OCI-LY7 (cell line): ENCODE measurements around the gene RC3H1. TPM values are rescaled to one million over a fixed set of nuclear protein-coding genes. Genes with fewer than 3 reads are reported as not detected.
"Not testable (repeated sequence)": the region's sequence is repeated elsewhere in the genome, so short reads cannot be mapped to it uniquely, and the experiment has no call there.

Source experiments
- BruUV-seq: library from RNA; stranded (reverse); fragments of 400-500 nt; replicated peaks from 2 replicates; lab custom pipeline; 2021; lab: Mats Ljungman, UMichigan
- CTCF ChIA-PET: fragments of 300-600 bp; sonication (Branson Sonifier 250); formaldehyde crosslinking; loops from one replicate; lab custom pipeline; 2022; ENCODE audit warnings: antibody characterized with exemption; ENCODE audit not compliant: unreplicated experiment; lab: Charles Lee
- POLR2A ChIA-PET: fragments of 300-600 bp; sonication (Branson Sonifier 250); formaldehyde crosslinking; loops from one replicate; lab custom pipeline; 2022; ENCODE audit warnings: antibody characterized with exemption; lab: Charles Lee
- DNase-seq: peaks from one replicate; pipeline ENCODE4 v3.0.0-alpha.2; 2015; ENCODE audit warnings: low spot score
- H2AFZ ChIP-seq: fragments of 200-600 bp; sonication (generic), shearing (Covaris generic); 2 replicates; pipeline ENCODE4 v1.6.1; 2014; ENCODE audit warnings: mild to moderate bottlenecking, antibody characterized with exemption, low read length, moderate library complexity
- H3K27ac ChIP-seq: fragments of 200-600 bp; sonication (generic); 2 replicates; pipeline ENCODE4 v1.5.1; 2014; ENCODE audit warnings: mixed run types, low read depth, mild to moderate bottlenecking, moderate library complexity, low read length, inconsistent platforms; ENCODE audit not compliant: poor library complexity, severe bottlenecking
- H3K36me3 ChIP-seq: fragments of 200-600 bp; sonication (generic); 2 replicates; pipeline ENCODE4 v1.6.1; 2014; ENCODE audit warnings: mild to moderate bottlenecking, antibody characterized with exemption, low read length, moderate library complexity, mixed read lengths; ENCODE audit not compliant: insufficient read depth
- H3K4me1 ChIP-seq: fragments of 200-600 bp; sonication (generic); 2 replicates; pipeline ENCODE4 v1.5.1; 2014; ENCODE audit warnings: mild to moderate bottlenecking, low read length; ENCODE audit not compliant: insufficient read depth, poor library complexity, severe bottlenecking
- H3K4me2 ChIP-seq: fragments of 200-600 bp; sonication (generic); 2 replicates; pipeline ENCODE4 v1.6.1; 2014; ENCODE audit warnings: mild to moderate bottlenecking, low read length
- H3K4me3 ChIP-seq: fragments of 200-600 bp; sonication (generic); 2 replicates; pipeline ENCODE4 v1.5.1; 2014; ENCODE audit warnings: mild to moderate bottlenecking, low read depth, low read length; ENCODE audit not compliant: poor library complexity, severe bottlenecking
- H3K79me2 ChIP-seq: fragments of 200-600 bp; sonication (generic); 2 replicates; pipeline ENCODE4 v1.6.1; 2016; ENCODE audit warnings: low read depth, mild to moderate bottlenecking, low read length, moderate library complexity, mixed read lengths; ENCODE audit not compliant: insufficient read depth
- H3K9me2 ChIP-seq: fragments of 200-600 bp; sonication (generic); 2 replicates; pipeline ENCODE4 v1.6.1; 2016; ENCODE audit warnings: mild to moderate bottlenecking, low read length, mixed read lengths; ENCODE audit not compliant: insufficient read depth
- H3K9me3 ChIP-seq: fragments of 200-600 bp; sonication (generic); 2 replicates; pipeline ENCODE4 v1.6.1; 2014; ENCODE audit warnings: mild to moderate bottlenecking, mixed run types, low read length, mixed read lengths
- H4K20me1 ChIP-seq: fragments of 200-600 bp; sonication (generic); 2 replicates; pipeline ENCODE4 v1.6.1; 2014; ENCODE audit warnings: mild to moderate bottlenecking, antibody characterized with exemption, low read length, moderate library complexity, mixed read lengths; ENCODE audit not compliant: insufficient read depth
- EZH2phosphoT487 ChIP-seq: fragments of 200-600 bp; sonication (generic); IDR thresholded peaks from 2 replicates; pipeline ENCODE4 v1.6.1; 2018; ENCODE audit warnings: low read depth, borderline replicate concordance, mild to moderate bottlenecking, mixed run types, antibody characterized with exemption, low read length, moderate library complexity, mixed read lengths
- intact Hi-C: fragments of 100-400 bp; cut with micrococcal nuclease; formaldehyde crosslinking; loops from one replicate; pipeline ENCODE4 v1.10.0; 2022; ENCODE audit not compliant: unreplicated experiment
- total RNA-seq, 2 experiments: library from RNA; depleted of rRNA in 1 of 2; stranded (reverse); fragments of >200 nt in 1 of 2; shearing (Covaris generic) in 1 of 2; gene quantifications; 2 replicates each; pipeline ENCODE4 v1.2.3, GENCODE V29; 2014 to 2022
- TF ChIP-seq, protein P1 (sequence below): fragments of 200-600 bp; sonication (generic); conservative IDR thresholded peaks from 2 replicates; pipeline ENCODE4 v1.5.1; 2014; ENCODE audit warnings: mild to moderate bottlenecking, antibody characterized with exemption, low read length, moderate library complexity, mixed read lengths

Gene RC3H1
- total RNA-seq, 2 experiments from 2014 or later = 21.0 to 34.0 TPM

GRCh38 chr1:174068000-174068399 is 45.8 kb upstream of the RC3H1 start:
- H3K9me3 ChIP-seq = no peaks in the 10 kb centered on the region
- CTCF ChIA-PET = no interaction called here
- intact Hi-C loops = loop anchor here (10.0 kb wide), 1 partner anchor 373 kb away; no protein-coding TSS in a partner anchor
- DNase-seq = peak; percentile 10
- no peaks in the 10 kb centered on the region for H3K9me2 ChIP-seq
- no peaks in the 10 kb centered on the region for H3K4me1 ChIP-seq
- H3K36me3 ChIP-seq = no peaks in the 10 kb centered on the region
- H3K4me2 ChIP-seq = no peak overlapping the region
- H3K27ac ChIP-seq = no peak overlapping the region
- no TSS peak for BruUV-seq
- H3K4me3 ChIP-seq = no peak overlapping the region
- TF ChIP-seq, protein P1, sequence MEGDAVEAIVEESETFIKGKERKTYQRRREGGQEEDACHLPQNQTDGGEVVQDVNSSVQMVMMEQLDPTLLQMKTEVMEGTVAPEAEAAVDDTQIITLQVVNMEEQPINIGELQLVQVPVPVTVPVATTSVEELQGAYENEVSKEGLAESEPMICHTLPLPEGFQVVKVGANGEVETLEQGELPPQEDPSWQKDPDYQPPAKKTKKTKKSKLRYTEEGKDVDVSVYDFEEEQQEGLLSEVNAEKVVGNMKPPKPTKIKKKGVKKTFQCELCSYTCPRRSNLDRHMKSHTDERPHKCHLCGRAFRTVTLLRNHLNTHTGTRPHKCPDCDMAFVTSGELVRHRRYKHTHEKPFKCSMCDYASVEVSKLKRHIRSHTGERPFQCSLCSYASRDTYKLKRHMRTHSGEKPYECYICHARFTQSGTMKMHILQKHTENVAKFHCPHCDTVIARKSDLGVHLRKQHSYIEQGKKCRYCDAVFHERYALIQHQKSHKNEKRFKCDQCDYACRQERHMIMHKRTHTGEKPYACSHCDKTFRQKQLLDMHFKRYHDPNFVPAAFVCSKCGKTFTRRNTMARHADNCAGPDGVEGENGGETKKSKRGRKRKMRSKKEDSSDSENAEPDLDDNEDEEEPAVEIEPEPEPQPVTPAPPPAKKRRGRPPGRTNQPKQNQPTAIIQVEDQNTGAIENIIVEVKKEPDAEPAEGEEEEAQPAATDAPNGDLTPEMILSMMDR = no peak
- no peak for TF ChIP-seq EZH2phosphoT487
- H4K20me1 ChIP-seq = no peaks in the 10 kb centered on the region
- H2AFZ ChIP-seq = no peak overlapping the region
- H3K79me2 ChIP-seq = no peaks in the 10 kb centered on the region
- POLR2A ChIA-PET = interaction anchor here (0.6 to 1.2 kb wide), 2 partner anchors 8 to 659 kb away, joined by 3 to 7 read pairs; no protein-coding TSS in a partner anchor

- H3K27ac ChIP-seq = no peak overlapping the region
- ChIA-PET CTCF (no interaction called here), POLR2A (interaction anchor here (0.6 to 0.7 kb wide), 2 partner anchors 27 to 67 kb away, joined by 3 to 5 read pairs; no protein-coding TSS in a partner anchor)
- TF ChIP-seq EZH2phosphoT487 = no peak
- TF ChIP-seq, protein P1 = no peak
- no peaks in the 10 kb centered on the region for H4K20me1 ChIP-seq
- H2AFZ ChIP-seq = no peak overlapping the region
- H3K4me2 ChIP-seq = no peak overlapping the region
- H3K79me2 ChIP-seq = no peaks in the 10 kb centered on the region
- no peak for DNase-seq
- no TSS peak for BruUV-seq
- no peaks in the 10 kb centered on the region for H3K9me2 ChIP-seq
- H3K4me3 ChIP-seq = no peak overlapping the region
- H3K4me1 ChIP-seq = no peaks in the 10 kb centered on the region
- H3K9me3 ChIP-seq = no peaks in the 10 kb centered on the region
- intact Hi-C loops = loop anchor here (10.0 kb wide), 1 partner anchor 365 kb away; no protein-coding TSS in a partner anchor
- H3K36me3 ChIP-seq = no peaks in the 10 kb centered on the region
These were observed 37.9 kb upstream of the RC3H1 start for GRCh38 chr1:174060090-174060489.

DNA sequence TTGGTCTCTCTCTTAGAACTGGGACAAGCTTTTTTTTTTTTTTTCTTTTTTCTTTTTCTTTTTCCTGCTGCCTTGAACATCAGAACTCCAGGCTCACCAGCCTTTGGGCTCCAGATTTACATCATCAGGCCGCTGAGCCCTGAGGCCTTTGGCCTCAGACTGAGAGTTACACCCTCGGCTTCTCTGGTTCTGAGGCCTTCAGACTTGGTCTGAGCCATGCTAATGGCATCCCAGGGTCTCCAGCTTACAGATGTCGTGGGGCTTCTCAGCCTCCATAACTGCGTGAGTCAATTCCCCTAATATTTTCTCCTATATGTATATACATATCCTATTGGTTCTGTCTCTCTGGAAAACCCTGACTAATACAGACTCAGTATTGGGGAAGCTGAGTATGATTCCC is 36.5 kb upstream of the RC3H1 start:
- no peak overlapping the region for H2AFZ ChIP-seq
- H3K79me2 ChIP-seq = no peaks in the 10 kb centered on the region
- CTCF ChIA-PET = no interaction called here

DNA sequence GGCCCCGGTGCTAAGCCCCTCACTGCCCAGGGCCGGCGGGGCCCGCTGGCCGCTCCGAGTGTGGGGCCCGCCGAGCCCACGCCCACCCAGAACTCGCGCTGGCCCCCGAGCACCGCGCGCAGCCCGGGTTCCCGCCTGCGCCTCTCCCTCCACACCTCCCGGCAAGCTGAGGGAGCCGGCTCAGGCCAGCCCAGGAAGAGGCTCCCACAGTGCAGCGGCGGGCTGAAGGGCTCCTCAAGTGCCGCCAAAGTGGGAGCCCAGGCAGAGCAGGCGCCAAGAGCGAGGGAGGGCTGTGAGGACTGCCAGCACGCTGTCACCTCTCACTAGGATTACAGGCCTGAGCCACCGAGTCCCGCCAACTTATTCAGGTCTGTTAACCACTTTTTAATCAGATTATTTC is 34.5 kb upstream of the RC3H1 start:
- CTCF ChIA-PET = not testable (repeated sequence)

More for the DNA sequence above, 36.5 kb upstream of the RC3H1 start:
- no peak for DNase-seq
- Histone ChIP-seq H3K27ac (no peak overlapping the region), H3K9me3 (no peaks in the 10 kb centered on the region), H3K4me2 (no peak overlapping the region), H3K4me3 (no peak overlapping the region), H4K20me1 (no peaks in the 10 kb centered on the region), H3K36me3 (no peaks in the 10 kb centered on the region), H3K9me2 (no peaks in the 10 kb centered on the region), H3K4me1 (no peaks in the 10 kb centered on the region)
- BruUV-seq = no TSS peak
- TF ChIP-seq EZH2phosphoT487 = no peak
- TF ChIP-seq, protein P1 = no peak
- intact Hi-C loops = no loop called here
- POLR2A ChIA-PET = interaction anchor here (0.6 kb wide), 1 partner anchor 169 kb away, joined by 3 read pairs; no protein-coding TSS in a partner anchor

More for the DNA sequence above, 34.5 kb upstream of the RC3H1 start:
- H3K79me2 ChIP-seq, H3K27ac ChIP-seq, H3K9me2 ChIP-seq, DNase-seq, BruUV-seq, H2AFZ ChIP-seq, intact Hi-C loops, H3K4me3 ChIP-seq, H3K9me3 ChIP-seq, H3K36me3 ChIP-seq, H3K4me1 ChIP-seq, H4K20me1 ChIP-seq, H3K4me2 ChIP-seq: not testable (repeated sequence)
- POLR2A ChIA-PET = interaction anchor here (0.5 to 1.4 kb wide), 3 partner anchors 11 to 178 kb away, joined by 4 to 5 read pairs (median 5); no protein-coding TSS in a partner anchor
